Neural cell (in vitro differentiated cells): ENCODE results near the gene VAMP1. TPM values are rescaled to one million over a fixed set of nuclear protein-coding genes. Genes with fewer than 3 reads are reported as not detected.

Source experiments
- H2AFZ ChIP-seq: fragments of 200-600, 300-800 bp; sonication (generic), shearing (Covaris generic); 2 replicates; pipeline ENCODE4 v1.6.0; 2014; ENCODE audit warnings: low read depth, mild to moderate bottlenecking, antibody characterized with exemption, low read length, moderate library complexity
- H3F3A ChIP-seq: fragments of 200-600 bp; shearing (Covaris generic); 2 replicates; pipeline ENCODE4 v1.6.1; 2016; ENCODE audit warnings: mild to moderate bottlenecking, moderate library complexity, mixed read lengths, antibody characterized with exemption, low read length; ENCODE audit not compliant: insufficient read depth, poor library complexity, severe bottlenecking
- H3K27ac ChIP-seq: fragments of 200-600, 300-800 bp; sonication (generic), shearing (Covaris generic); 2 replicates; pipeline ENCODE4 v1.5.1; 2014; ENCODE audit warnings: mild to moderate bottlenecking, low read length, moderate library complexity
- H3K27me3 ChIP-seq: fragments of 300-800, 200-600 bp; sonication (generic), shearing (Covaris generic); 2 replicates; pipeline ENCODE4 v1.6.0; 2014; ENCODE audit warnings: mild to moderate bottlenecking, low read depth, low read length, moderate library complexity; ENCODE audit not compliant: insufficient read depth
- H3K36me3 ChIP-seq: fragments of 300-800, 200-600 bp; sonication (generic), shearing (Covaris generic); 2 replicates; pipeline ENCODE4 v1.5.1; 2014; ENCODE audit warnings: mild to moderate bottlenecking, antibody characterized with exemption, low read length, moderate library complexity; ENCODE audit not compliant: insufficient read depth
- H3K4me2 ChIP-seq: fragments of 300-800, 200-600 bp; sonication (generic), shearing (Covaris generic); 2 replicates; pipeline ENCODE4 v1.6.0; 2014; ENCODE audit warnings: mild to moderate bottlenecking, low read length
- H3K4me3 ChIP-seq: fragments of 300-800, 200-600 bp; sonication (generic), shearing (Covaris generic); 2 replicates; pipeline ENCODE4 v1.5.1; 2014; ENCODE audit warnings: mild to moderate bottlenecking, low read length, moderate library complexity
- H3K79me2 ChIP-seq: fragments of 200-600 bp; shearing (Covaris generic); replicated peaks from 2 replicates; pipeline ENCODE4 v1.6.0; 2014; ENCODE audit warnings: mild to moderate bottlenecking, low read length, moderate library complexity; ENCODE audit not compliant: insufficient read depth
- H3K9ac ChIP-seq: fragments of 300-800, 200-600 bp; sonication (generic), shearing (Covaris generic); 2 replicates; pipeline ENCODE4 v1.6.1; 2016; ENCODE audit warnings: mild to moderate bottlenecking, low read length, mixed read lengths
- H3K9me2 ChIP-seq: fragments of 200-600 bp; shearing (Covaris generic); 2 replicates; pipeline ENCODE4 v1.6.1; 2016; ENCODE audit warnings: mild to moderate bottlenecking, low read length, mixed read lengths; ENCODE audit not compliant: insufficient read depth
- H3K9me3 ChIP-seq: fragments of 200-600, 300-800 bp; sonication (generic), shearing (Covaris generic); 2 replicates; pipeline ENCODE4 v1.6.1; 2016; ENCODE audit warnings: mild to moderate bottlenecking, mixed run types, low read length, moderate library complexity, mixed read lengths
- H4K20me1 ChIP-seq: fragments of 200-600 bp; shearing (Covaris generic); 2 replicates; pipeline ENCODE4 v1.6.1; 2016; ENCODE audit warnings: mild to moderate bottlenecking, mixed run types; ENCODE audit not compliant: insufficient read depth
- EZH2 ChIP-seq: fragments of 200-600, 300-800 bp; shearing (Covaris generic), sonication (generic); IDR thresholded peaks from 2 replicates; pipeline ENCODE4 v1.6.1; 2014; ENCODE audit warnings: antibody characterized with exemption, low read length, borderline replicate concordance, mild to moderate bottlenecking; ENCODE audit not compliant: insufficient read depth, poor library complexity, severe bottlenecking
- MXI1 ChIP-seq: fragments of 450-650 bp; conservative IDR thresholded peaks from 2 replicates; pipeline ENCODE4 v1.6.1; 2014; ENCODE audit warnings: antibody characterized with exemption, mild to moderate bottlenecking; ENCODE audit not compliant: poor library complexity, severe bottlenecking
- RAD21 ChIP-seq: fragments of 450-650 bp; conservative IDR thresholded peaks from 2 replicates; pipeline ENCODE4 v1.6.1; 2014; ENCODE audit warnings: antibody characterized with exemption, mild to moderate bottlenecking, moderate library complexity
- polyA plus RNA-seq: library from polyadenylated mRNA; depleted of rRNA; stranded (reverse); fragments of >200 nt; gene quantifications from 2 replicates; pipeline ENCODE4 v1.2.3, GENCODE V29; 2014
- TF ChIP-seq, protein P1 (sequence below): fragments of 450-650 bp; IDR thresholded peaks from 2 replicates; pipeline ENCODE4 v1.5.1; 2014; ENCODE audit warnings: antibody characterized with exemption, mild to moderate bottlenecking, moderate library complexity; ENCODE audit not compliant: poor library complexity, severe bottlenecking

The VAMP1 gene
- polyA plus RNA-seq, 1 donor from 2014 or later: 4.3 TPM

GRCh38 chr12:6416596-6416995, 53.9 kb downstream of the VAMP1 start:
- H3K9me3 ChIP-seq: no peaks in the 10 kb centered on the region
- H3K79me2 ChIP-seq: no peaks in the 10 kb centered on the region
- H3K9ac ChIP-seq: no peak overlapping the region
- no peak overlapping the region for H3K4me3 ChIP-seq
- H3F3A ChIP-seq: no peaks in the 10 kb centered on the region
- H2AFZ ChIP-seq: no peak overlapping the region
- TF ChIP-seq MXI1: no peak
- TF ChIP-seq, protein P1, sequence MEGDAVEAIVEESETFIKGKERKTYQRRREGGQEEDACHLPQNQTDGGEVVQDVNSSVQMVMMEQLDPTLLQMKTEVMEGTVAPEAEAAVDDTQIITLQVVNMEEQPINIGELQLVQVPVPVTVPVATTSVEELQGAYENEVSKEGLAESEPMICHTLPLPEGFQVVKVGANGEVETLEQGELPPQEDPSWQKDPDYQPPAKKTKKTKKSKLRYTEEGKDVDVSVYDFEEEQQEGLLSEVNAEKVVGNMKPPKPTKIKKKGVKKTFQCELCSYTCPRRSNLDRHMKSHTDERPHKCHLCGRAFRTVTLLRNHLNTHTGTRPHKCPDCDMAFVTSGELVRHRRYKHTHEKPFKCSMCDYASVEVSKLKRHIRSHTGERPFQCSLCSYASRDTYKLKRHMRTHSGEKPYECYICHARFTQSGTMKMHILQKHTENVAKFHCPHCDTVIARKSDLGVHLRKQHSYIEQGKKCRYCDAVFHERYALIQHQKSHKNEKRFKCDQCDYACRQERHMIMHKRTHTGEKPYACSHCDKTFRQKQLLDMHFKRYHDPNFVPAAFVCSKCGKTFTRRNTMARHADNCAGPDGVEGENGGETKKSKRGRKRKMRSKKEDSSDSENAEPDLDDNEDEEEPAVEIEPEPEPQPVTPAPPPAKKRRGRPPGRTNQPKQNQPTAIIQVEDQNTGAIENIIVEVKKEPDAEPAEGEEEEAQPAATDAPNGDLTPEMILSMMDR: no peak
- TF ChIP-seq RAD21: no peak
- TF ChIP-seq EZH2: no peak
- no peaks in the 10 kb centered on the region for H3K9me2 ChIP-seq
- no peaks in the 10 kb centered on the region for H3K27me3 ChIP-seq
- H3K36me3 ChIP-seq: no peaks in the 10 kb centered on the region
- no peak overlapping the region for H3K27ac ChIP-seq
- H3K4me2 ChIP-seq: no peak overlapping the region
- no peaks in the 10 kb centered on the region for H4K20me1 ChIP-seq

Other genes with a start within 250 kb of the VAMP1 start
- gene PLEKHG6, start 160.0 kb downstream of the VAMP1 start, polyA plus RNA-seq: not detected in 2 replicates
- 4.5 and 6.7 TPM in 2 replicates for gene TNFRSF1A, start 128.6 kb downstream of the VAMP1 start, polyA plus RNA-seq
- gene SCNN1A, start 95.1 kb downstream of the VAMP1 start, polyA plus RNA-seq: not detected in 2 replicates
- gene LTBR, start 86.5 kb downstream of the VAMP1 start, polyA plus RNA-seq: not detected in 2 replicates
- not detected in 2 replicates for gene CD27, start 25.7 kb downstream of the VAMP1 start, polyA plus RNA-seq
- not detected in 2 replicates for gene TAPBPL, start 18.6 kb downstream of the VAMP1 start, polyA plus RNA-seq
- 111 and 117 TPM in 2 replicates for gene MRPL51, start 22.6 kb upstream of the VAMP1 start, polyA plus RNA-seq
- gene NCAPD2, start 23.4 kb upstream of the VAMP1 start, polyA plus RNA-seq: 4.5 and 5.6 TPM in 2 replicates
- gene GAPDH, start 63.8 kb upstream of the VAMP1 start, polyA plus RNA-seq: 1,673 and 1,838 TPM in 2 replicates
- 12.0 and 16.9 TPM in 2 replicates for gene IFFO1, start 85.4 kb upstream of the VAMP1 start, polyA plus RNA-seq
- 30.7 and 38.8 TPM in 2 replicates for gene NOP2, start 97.6 kb upstream of the VAMP1 start, polyA plus RNA-seq
- 146 and 173 TPM in 2 replicates for gene CHD4, start 136.7 kb upstream of the VAMP1 start, polyA plus RNA-seq
- gene LPAR5, start 165.3 kb upstream of the VAMP1 start, polyA plus RNA-seq: 0.48 TPM in 1 of 2 replicates, not detected in the other
- 1.6 and 4.7 TPM in 2 replicates for gene ACRBP, start 176.8 kb upstream of the VAMP1 start, polyA plus RNA-seq
- 522 and 540 TPM in 2 replicates for gene ING4, start 192.4 kb upstream of the VAMP1 start, polyA plus RNA-seq
- gene ZNF384, start 218.7 kb upstream of the VAMP1 start, polyA plus RNA-seq: 25.8 and 30.2 TPM in 2 replicates
- 2.1 and 4.4 TPM in 2 replicates for gene PIANP, start 230.1 kb upstream of the VAMP1 start, polyA plus RNA-seq